OCI-LY3 (cell line): ENCODE measurements around the gene SELENOK.
A peak's percentile ranks its signal among the peaks of the same experiment; 100 is the strongest.

ENCODE experiments used
- H2AFZ ChIP-seq: fragments of 200-600, 300-600 bp; shearing (Covaris generic); 2 replicates; pipeline ENCODE4 v1.6.0; 2014; ENCODE audit warnings: antibody characterized with exemption, low read depth, low read length
- H3K27ac ChIP-seq: fragments of 200-600, 300-600 bp; sonication (generic); 2 replicates; pipeline ENCODE4 v1.5.1; 2014; ENCODE audit warnings: mild to moderate bottlenecking, low read length, moderate library complexity, mixed read lengths
- H3K27me3 ChIP-seq: fragments of 200-600, 300-600 bp; sonication (generic); 2 replicates; pipeline ENCODE4 v1.6.1; 2014; ENCODE audit warnings: low read depth, low read length, mixed read lengths
- H3K36me3 ChIP-seq: fragments of 200-600, 300-600 bp; sonication (generic); replicated peaks from 2 replicates; pipeline ENCODE3; 2014; ENCODE audit warnings: low read depth, low read length, mixed read lengths
- H3K4me1 ChIP-seq: fragments of 300-600, 200-600 bp; sonication (generic); 2 replicates; pipeline ENCODE4 v1.6.1; 2014; ENCODE audit warnings: low read length, mixed read lengths
- H3K4me2 ChIP-seq: fragments of 200-600, 300-600 bp; sonication (generic); 2 replicates; pipeline ENCODE4 v1.6.1; 2014; ENCODE audit warnings: low read length, mixed read lengths
- H3K4me3 ChIP-seq: fragments of 300-600, 200-600 bp; sonication (generic); 2 replicates; pipeline ENCODE4 v1.5.1; 2014; ENCODE audit warnings: antibody characterized with exemption, mild to moderate bottlenecking, low read length, moderate library complexity
- H3K79me2 ChIP-seq: fragments of 300-600, 200-600 bp; shearing (Covaris generic); 2 replicates; pipeline ENCODE4 v1.6.1; 2014; ENCODE audit warnings: mild to moderate bottlenecking, low read length, mixed read lengths
- H3K9ac ChIP-seq: fragments of 300-600, 200-600 bp; shearing (Covaris generic); 2 replicates; pipeline ENCODE4 v1.6.0; 2014; ENCODE audit warnings: mild to moderate bottlenecking, low read length, moderate library complexity
- H3K9me3 ChIP-seq: fragments of 200-600, 300-600 bp; shearing (Covaris generic); 2 replicates; pipeline ENCODE4 v1.6.1; 2014; ENCODE audit warnings: low read length, mixed read lengths; ENCODE audit not compliant: insufficient read depth
- H4K20me1 ChIP-seq: fragments of 200-600, 300-600 bp; sonication (generic); 2 replicates; pipeline ENCODE4 v1.6.1; 2016; ENCODE audit warnings: low read length, mixed read lengths; ENCODE audit not compliant: insufficient read depth
- EZH2phosphoT487 ChIP-seq: fragments of 200-600 bp; shearing (Covaris generic); IDR thresholded peaks from 2 replicates; pipeline ENCODE4 v1.6.1; 2018; ENCODE audit warnings: antibody characterized with exemption, mixed run types, low read depth
- TF ChIP-seq, protein P1 (sequence below): fragments of 200-600, 300-600 bp; sonication (generic); IDR thresholded peaks from 2 replicates; pipeline ENCODE4 v1.5.1; 2014; ENCODE audit warnings: antibody characterized with exemption, low read length, low read depth

Gene SELENOK

DNA sequence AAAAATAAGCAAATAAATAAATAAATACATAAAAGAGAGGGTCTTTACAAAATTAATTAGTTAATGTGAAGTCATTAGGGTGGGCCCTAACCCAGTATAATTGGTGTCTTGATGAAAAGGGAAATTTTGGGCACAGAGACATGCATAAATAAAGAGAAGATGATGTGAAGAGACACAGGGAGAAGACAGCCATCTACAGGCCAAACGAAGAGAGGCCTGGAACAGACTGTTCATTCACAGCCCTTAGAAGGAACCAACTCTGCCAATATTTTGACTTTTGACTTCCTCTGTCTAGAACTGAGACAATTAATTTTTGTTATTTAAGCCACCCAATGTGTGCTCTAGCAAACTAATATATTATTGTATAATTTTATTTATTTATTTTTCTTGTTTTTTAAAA, 29.6 kb upstream of the SELENOK start:
- TF ChIP-seq, protein P1, sequence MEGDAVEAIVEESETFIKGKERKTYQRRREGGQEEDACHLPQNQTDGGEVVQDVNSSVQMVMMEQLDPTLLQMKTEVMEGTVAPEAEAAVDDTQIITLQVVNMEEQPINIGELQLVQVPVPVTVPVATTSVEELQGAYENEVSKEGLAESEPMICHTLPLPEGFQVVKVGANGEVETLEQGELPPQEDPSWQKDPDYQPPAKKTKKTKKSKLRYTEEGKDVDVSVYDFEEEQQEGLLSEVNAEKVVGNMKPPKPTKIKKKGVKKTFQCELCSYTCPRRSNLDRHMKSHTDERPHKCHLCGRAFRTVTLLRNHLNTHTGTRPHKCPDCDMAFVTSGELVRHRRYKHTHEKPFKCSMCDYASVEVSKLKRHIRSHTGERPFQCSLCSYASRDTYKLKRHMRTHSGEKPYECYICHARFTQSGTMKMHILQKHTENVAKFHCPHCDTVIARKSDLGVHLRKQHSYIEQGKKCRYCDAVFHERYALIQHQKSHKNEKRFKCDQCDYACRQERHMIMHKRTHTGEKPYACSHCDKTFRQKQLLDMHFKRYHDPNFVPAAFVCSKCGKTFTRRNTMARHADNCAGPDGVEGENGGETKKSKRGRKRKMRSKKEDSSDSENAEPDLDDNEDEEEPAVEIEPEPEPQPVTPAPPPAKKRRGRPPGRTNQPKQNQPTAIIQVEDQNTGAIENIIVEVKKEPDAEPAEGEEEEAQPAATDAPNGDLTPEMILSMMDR, result peak; percentile 66
- TF ChIP-seq EZH2phosphoT487, result no peak
- Histone ChIP-seq H3K36me3 (no peaks in the 10 kb centered on the region), H3K79me2 (no peaks in the 10 kb centered on the region), H2AFZ (no peak overlapping the region), H3K9ac (no peak overlapping the region), H3K4me3 (no peak overlapping the region), H3K27ac (no peak overlapping the region), H3K27me3 (peaks cover 20% of the 10 kb centered on the region; the same call in 1 of the 2 replicates), H4K20me1 (no peaks in the 10 kb centered on the region), H3K9me3 (no peaks in the 10 kb centered on the region), H3K4me1 (no peaks in the 10 kb centered on the region), H3K4me2 (no peak overlapping the region)

DNA sequence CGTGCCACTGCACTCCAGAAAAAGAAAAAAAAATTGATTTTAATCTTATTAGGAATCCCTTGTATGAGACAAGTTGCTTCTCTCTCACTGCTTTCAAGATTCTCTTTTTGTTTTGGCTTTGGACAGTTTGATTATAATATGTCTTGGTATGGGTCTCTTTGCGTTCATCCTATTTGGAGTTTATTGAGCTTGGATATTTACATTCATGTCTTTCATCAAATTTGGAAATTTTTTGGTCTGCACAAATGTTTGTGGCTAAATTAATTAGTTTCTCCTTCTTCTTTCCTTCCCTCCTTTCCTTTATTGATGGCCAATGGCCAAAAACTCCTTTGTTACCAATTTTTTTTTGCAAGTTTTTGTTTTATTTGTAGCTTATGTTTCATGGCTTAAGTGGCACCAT, 28.1 kb upstream of the SELENOK start:
- Histone ChIP-seq H3K27ac (no peak overlapping the region), H3K27me3 (peaks cover 23% of the 10 kb centered on the region; the same call in 1 of the 2 replicates), H3K4me1 (peaks cover 3% of the 10 kb centered on the region), H3K9me3 (no peaks in the 10 kb centered on the region), H3K4me3 (no peak overlapping the region), H3K4me2 (no peak overlapping the region), H2AFZ (no peak overlapping the region), H4K20me1 (no peaks in the 10 kb centered on the region), H3K36me3 (no peaks in the 10 kb centered on the region), H3K79me2 (no peaks in the 10 kb centered on the region), H3K9ac (no peak overlapping the region)
- TF ChIP-seq, protein P1, result no peak
- no peak for TF ChIP-seq EZH2phosphoT487

DNA sequence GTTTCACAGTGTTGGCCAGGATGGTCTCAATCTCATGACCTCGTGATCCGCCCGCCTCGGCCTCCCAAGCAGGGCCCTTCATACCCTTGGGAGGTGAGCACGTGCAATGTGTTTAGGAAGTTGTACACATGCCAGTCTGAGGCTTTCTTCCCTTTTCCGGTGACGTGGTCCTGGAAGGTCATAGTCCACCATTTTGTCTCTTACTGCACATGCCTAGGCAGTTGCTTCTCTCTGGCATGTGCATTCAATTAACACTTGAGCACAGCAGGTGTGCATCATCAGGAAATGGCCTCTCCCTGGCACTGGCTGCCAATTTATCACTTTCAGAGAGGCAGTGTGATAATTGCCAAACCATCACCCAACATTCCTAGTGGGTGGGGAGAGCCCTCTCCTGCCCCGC, 21.7 kb upstream of the SELENOK start:
- Histone ChIP-seq H3K79me2 (no peaks in the 10 kb centered on the region), H3K4me1 (peaks cover 8% of the 10 kb centered on the region), H3K4me2 (no peak overlapping the region), H3K9ac (no peak overlapping the region), H4K20me1 (no peaks in the 10 kb centered on the region), H2AFZ (no peak overlapping the region), H3K36me3 (no peaks in the 10 kb centered on the region), H3K9me3 (no peaks in the 10 kb centered on the region), H3K27ac (no peak overlapping the region), H3K27me3 (peaks cover 35% of the 10 kb centered on the region), H3K4me3 (no peak overlapping the region)
- TF ChIP-seq, protein P1, result no peak
- TF ChIP-seq EZH2phosphoT487, result no peak

DNA sequence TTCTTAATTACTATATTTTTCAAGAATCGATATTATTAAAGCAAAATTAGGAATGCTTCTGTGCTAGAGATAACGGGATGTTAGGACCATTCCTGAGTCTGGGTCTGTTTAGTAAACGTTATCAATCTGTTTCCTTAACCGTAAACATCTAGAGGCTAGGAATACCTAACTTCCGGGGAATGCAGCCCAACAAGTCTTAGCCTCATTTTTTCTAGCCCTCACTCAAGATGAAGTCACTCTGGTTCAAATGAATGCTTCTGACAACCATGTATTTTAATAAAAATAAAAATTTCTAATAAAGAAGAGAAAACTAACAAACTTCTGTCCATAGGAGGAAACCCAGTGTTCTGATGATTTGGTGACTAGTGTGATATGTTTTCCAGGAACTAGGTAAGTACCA, 11.1 kb upstream of the SELENOK start:
- TF ChIP-seq EZH2phosphoT487, result no peak
- TF ChIP-seq, protein P1, result no peak
- Histone ChIP-seq H3K36me3 (no peaks in the 10 kb centered on the region), H3K27ac (no peak overlapping the region)

More for the DNA sequence above, 11.1 kb upstream of the SELENOK start:
- Histone ChIP-seq H3K9ac (no peak overlapping the region), H3K4me1 (no peaks in the 10 kb centered on the region), H3K9me3 (peaks cover 4% of the 10 kb centered on the region; the same call in 1 of the 2 replicates), H4K20me1 (no peaks in the 10 kb centered on the region), H3K4me2 (no peak overlapping the region), H3K79me2 (no peaks in the 10 kb centered on the region), H3K4me3 (no peak overlapping the region), H3K27me3 (no peaks in the 10 kb centered on the region), H2AFZ (no peak overlapping the region)
